ENCODE data around the gene ATP13A3. TPM values are rescaled to one million over a fixed set of nuclear protein-coding genes. Genes with fewer than 3 reads are reported as not detected.

The ATP13A3 gene
- total and polyA plus RNA-seq, 10 of the 15 experiments (the other 5 are each of a cell fraction or from before 2014, with no cell fraction given) = 14.0 to 108 (median 69.5) TPM

- TF ChIP-seq E2F8 (IDR thresholded peaks at IDR 0.05; ENCODE audit: low read depth, partially characterized antibody) = no peak
These were observed 63.5 kb downstream of the ATP13A3 start (continued) for GRCh38 chr3:194423317-194423716.

GRCh38 chr3:194422188-194422587 is 64.6 kb downstream of the ATP13A3 start:
- H3K36me3 ChIP-seq (ENCODE audit: control insufficient read depth in 2 of 2, insufficient read depth in 2 of 2, low read length in 1 of 2) = peaks cover 7 to 17% of the 10 kb centered on the region in 2 experiments; a peak in 3 of 4 replicates
- in situ Hi-C loops (cut with MboI) = no loop called here
- TF ChIP-seq POLR2AphosphoS2 (IDR thresholded peaks at IDR 0.05; ENCODE audit: low read depth, low read length) (no peak), ZBTB4 (CRISPR knock-in tag; IDR thresholded peaks at IDR 0.05) (no peak), IKZF2 (IDR thresholded peaks at IDR 0.05) (no peak), ATF7 (IDR thresholded peaks at IDR 0.05; ENCODE audit: low read depth) (no peak), EED (IDR thresholded peaks at IDR 0.05; ENCODE audit: low read depth) (no peak), HCFC1 (IDR thresholded peaks at IDR 0.05; ENCODE audit: low read length) (no peak), MEF2B (IDR thresholded peaks at IDR 0.05; ENCODE audit: partially characterized antibody, poor library complexity, severe bottlenecking) (no peak), CTCF (IDR thresholded peaks at IDR 0.05 in 2 of 3, conservative IDR thresholded peaks at IDR 0.05 in 1 of 3; ENCODE audit: control insufficient read depth in 2 of 3, extremely low read depth in 1 of 3, insufficient read depth in 1 of 3, low read depth in 3 of 3, low read length in 3 of 3) (no peak), SMARCA5 (IDR thresholded peaks at IDR 0.05) (no peak), TBL1XR1 (IDR thresholded peaks at IDR 0.05; ENCODE audit: low read depth, low read length) (no peak), TCF3 (IDR thresholded peaks at IDR 0.05; ENCODE audit: borderline replicate concordance, insufficient read depth, low read depth, low read length) (no peak), PAX8 (IDR thresholded peaks at IDR 0.05) (no peak), NFYA (IDR thresholded peaks at IDR 0.05; ENCODE audit: borderline replicate concordance, low read depth, low read length) (no peak), STAT3 (IDR thresholded peaks at IDR 0.05; ENCODE audit: low read depth, low read length) (no peak), WRNIP1 (IDR thresholded peaks at IDR 0.05; ENCODE audit: borderline replicate concordance, low read depth, low read length) (no peak), JUNB (IDR thresholded peaks at IDR 0.05) (no peak)

More at GRCh38 chr3:194422188-194422587, 64.6 kb downstream of the ATP13A3 start:
- H3K4me1 ChIP-seq (ENCODE audit: control insufficient read depth, insufficient read depth, low read length) = no peaks in the 10 kb centered on the region
- H2AFZ ChIP-seq (ENCODE audit: control insufficient read depth, low read depth, low read length) = no peak overlapping the region
- no peak overlapping the region for H3K4me2 ChIP-seq (ENCODE audit: control insufficient read depth, insufficient read depth)
- no peaks in the 10 kb centered on the region for H3K9me3 ChIP-seq (replicated peaks; ENCODE audit: control insufficient read depth, insufficient read depth, low read length)
- POLR2A ChIA-PET = no interaction called here
- DNase-seq (ENCODE audit: low read depth, low spot score) = no peak
- SMC1A ChIA-PET (ENCODE audit: uncharacterized antibody, unreplicated experiment) = no interaction called here
- H3K27ac ChIP-seq (ENCODE audit: control insufficient read depth, insufficient read depth) = no peak overlapping the region
- intact Hi-C loops (cut with micrococcal nuclease; ENCODE audit: unreplicated experiment) = no loop called here
- H3K79me2 ChIP-seq (ENCODE audit: control insufficient read depth, insufficient read depth, low read length) = no peaks in the 10 kb centered on the region
- ATAC-seq = no peak
- no TSS peak for BruUV-seq (replicated peaks)
- FAIRE-seq = no peak
- no peak overlapping the region for H3K9ac ChIP-seq (ENCODE audit: control insufficient read depth, insufficient read depth, low read length)
- H3K27me3 ChIP-seq (replicated peaks in 1 of 2; ENCODE audit: control insufficient read depth in 2 of 2, insufficient read depth in 2 of 2, low read length in 1 of 2) = no peaks in the 10 kb centered on the region
- CTCF ChIA-PET = interaction anchor here (1.1 to 1.3 kb wide), 3 partner anchors 17 to 151 kb away, joined by 3 to 4 read pairs (median 4); no protein-coding TSS in a partner anchor
- no peak overlapping the region for H3K4me3 ChIP-seq
- RAD21 ChIA-PET (ENCODE audit: unreplicated experiment) = no interaction called here
- no peaks in the 10 kb centered on the region for H4K20me1 ChIP-seq (ENCODE audit: control insufficient read depth, insufficient read depth)
